DND-41 (cell line): ENCODE results near the gene ADPRH.

Experiments
- EZH2 ChIP-seq: IDR thresholded peaks from 3 replicates; pipeline ENCODE4 v1.6.1; 2012; ENCODE audit warnings: borderline replicate concordance, low read depth, mild to moderate bottlenecking, moderate library complexity, low read length, inconsistent platforms; ENCODE audit not compliant: severe bottlenecking
- TF ChIP-seq, protein P1 (sequence below): IDR thresholded peaks from 2 replicates; pipeline ENCODE4 v1.5.1; 2012; ENCODE audit warnings: borderline replicate concordance, low read length, moderate library complexity, mild to moderate bottlenecking; ENCODE audit not compliant: poor library complexity, severe bottlenecking; ENCODE audit errors: extremely low read depth

DNA sequence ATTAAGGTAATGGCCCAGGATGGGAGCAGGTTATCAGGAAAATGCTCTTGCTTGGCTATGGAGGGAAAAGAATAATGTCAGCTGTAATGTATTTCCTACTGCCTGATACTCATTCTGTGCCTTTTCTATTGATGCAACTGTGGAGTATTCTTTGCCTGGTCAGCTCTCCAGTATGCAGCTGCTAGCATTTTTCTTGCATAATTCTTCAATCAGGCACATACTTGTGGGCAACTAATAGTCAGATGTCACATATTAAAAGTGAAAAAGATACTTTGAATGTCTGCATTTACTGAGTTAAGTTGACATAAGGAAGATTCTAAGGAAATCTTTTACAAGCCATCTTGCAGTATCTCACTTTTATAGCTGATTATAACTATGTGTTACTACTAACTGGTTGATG, 49.4 kb upstream of the ADPRH start:
- TF ChIP-seq, protein P1, sequence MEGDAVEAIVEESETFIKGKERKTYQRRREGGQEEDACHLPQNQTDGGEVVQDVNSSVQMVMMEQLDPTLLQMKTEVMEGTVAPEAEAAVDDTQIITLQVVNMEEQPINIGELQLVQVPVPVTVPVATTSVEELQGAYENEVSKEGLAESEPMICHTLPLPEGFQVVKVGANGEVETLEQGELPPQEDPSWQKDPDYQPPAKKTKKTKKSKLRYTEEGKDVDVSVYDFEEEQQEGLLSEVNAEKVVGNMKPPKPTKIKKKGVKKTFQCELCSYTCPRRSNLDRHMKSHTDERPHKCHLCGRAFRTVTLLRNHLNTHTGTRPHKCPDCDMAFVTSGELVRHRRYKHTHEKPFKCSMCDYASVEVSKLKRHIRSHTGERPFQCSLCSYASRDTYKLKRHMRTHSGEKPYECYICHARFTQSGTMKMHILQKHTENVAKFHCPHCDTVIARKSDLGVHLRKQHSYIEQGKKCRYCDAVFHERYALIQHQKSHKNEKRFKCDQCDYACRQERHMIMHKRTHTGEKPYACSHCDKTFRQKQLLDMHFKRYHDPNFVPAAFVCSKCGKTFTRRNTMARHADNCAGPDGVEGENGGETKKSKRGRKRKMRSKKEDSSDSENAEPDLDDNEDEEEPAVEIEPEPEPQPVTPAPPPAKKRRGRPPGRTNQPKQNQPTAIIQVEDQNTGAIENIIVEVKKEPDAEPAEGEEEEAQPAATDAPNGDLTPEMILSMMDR, result no peak
- TF ChIP-seq EZH2, result no peak
